AG04450 (cell line): ENCODE measurements around the gene TSPAN9. TPM values are rescaled to one million over a fixed set of nuclear protein-coding genes. Genes with fewer than 3 reads are reported as not detected.

Experiments used
- CTCF ChIA-PET: fragments of 300-600, 350-600 bp; formaldehyde crosslinking; extraction: SDS; loops from one replicate; lab custom pipeline; 2022; ENCODE audit warnings: antibody characterized with exemption, inconsistent platforms; lab: Charles Lee
- POLR2A ChIA-PET: fragments of 350-600 bp; formaldehyde crosslinking; extraction: SDS; loops from one replicate; lab custom pipeline; 2021; ENCODE audit warnings: antibody characterized with exemption, inconsistent platforms; lab: Yijun Ruan, JAX
- DNase-seq: peaks from one replicate; pipeline ENCODE4 v3.0.0-alpha.2; 2011; ENCODE audit warnings: low read depth, low spot score
- H3K27ac ChIP-seq: one replicate; pipeline ENCODE4 v1.5.1; 2012; ENCODE audit warnings: low read depth, low read length, control low read depth
- H3K27me3 ChIP-seq: one replicate; pipeline ENCODE4 v1.6.0; 2012; ENCODE audit warnings: low read length; ENCODE audit not compliant: control insufficient read depth, insufficient read depth
- H3K4me3 ChIP-seq: 2 replicates; pipeline ENCODE4 v1.5.1; 2011; ENCODE audit warnings: mild to moderate bottlenecking, low read depth, low read length, control low read depth
- H3K9me3 ChIP-seq: 2 replicates; pipeline ENCODE4 v1.5.1; 2012; ENCODE audit warnings: low read length; ENCODE audit not compliant: control insufficient read depth, insufficient read depth
- polyA plus RNA-seq: library from polyadenylated mRNA; depleted of rRNA; stranded (reverse); fragments of >200 nt; gene quantifications from 2 replicates; pipeline ENCODE4 v1.2.3, GENCODE V29; 2011
- TF ChIP-seq, protein P1 (sequence below): IDR thresholded peaks from 2 replicates; pipeline ENCODE4 v1.5.1; 2011; ENCODE audit warnings: low read depth, low read length, control low read depth, inconsistent platforms

TSPAN9 gene
- polyA plus RNA-seq, 1 experiment = 68.0 TPM

DNA sequence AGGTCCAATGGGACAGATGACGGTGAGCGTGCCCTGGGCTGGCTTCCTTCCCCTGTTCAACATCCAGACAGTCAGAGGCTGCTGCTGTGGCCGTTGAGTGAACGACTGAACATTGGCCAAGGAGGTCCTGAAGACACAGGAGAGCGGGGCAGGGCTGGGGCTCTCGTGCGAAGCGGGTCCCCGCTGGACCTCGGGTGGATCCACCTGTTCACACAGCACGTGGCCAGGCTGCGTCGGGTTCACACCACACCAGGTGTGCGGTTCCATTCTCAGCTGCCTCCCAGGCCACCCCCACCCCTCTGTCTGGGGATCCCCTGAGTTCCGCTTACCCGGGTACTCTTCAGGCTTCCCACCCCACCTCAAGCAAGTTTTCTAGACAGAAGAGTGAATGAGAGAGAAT is 214.8 kb downstream of the TSPAN9 start:
- no peak for DNase-seq
- Histone ChIP-seq H3K9me3 (no peaks in the 10 kb centered on the region; the same call in 1 of the 2 replicates), H3K27me3 (no peaks in the 10 kb centered on the region), H3K4me3 (no peak overlapping the region), H3K27ac (no peak overlapping the region)
- ChIA-PET CTCF (interaction anchor here (1.2 to 3.9 kb wide), 2 partner anchors 8 to 157 kb away, joined by 3 to 39 read pairs; no protein-coding TSS in a partner anchor), POLR2A (no interaction called here)
- TF ChIP-seq, protein P1, sequence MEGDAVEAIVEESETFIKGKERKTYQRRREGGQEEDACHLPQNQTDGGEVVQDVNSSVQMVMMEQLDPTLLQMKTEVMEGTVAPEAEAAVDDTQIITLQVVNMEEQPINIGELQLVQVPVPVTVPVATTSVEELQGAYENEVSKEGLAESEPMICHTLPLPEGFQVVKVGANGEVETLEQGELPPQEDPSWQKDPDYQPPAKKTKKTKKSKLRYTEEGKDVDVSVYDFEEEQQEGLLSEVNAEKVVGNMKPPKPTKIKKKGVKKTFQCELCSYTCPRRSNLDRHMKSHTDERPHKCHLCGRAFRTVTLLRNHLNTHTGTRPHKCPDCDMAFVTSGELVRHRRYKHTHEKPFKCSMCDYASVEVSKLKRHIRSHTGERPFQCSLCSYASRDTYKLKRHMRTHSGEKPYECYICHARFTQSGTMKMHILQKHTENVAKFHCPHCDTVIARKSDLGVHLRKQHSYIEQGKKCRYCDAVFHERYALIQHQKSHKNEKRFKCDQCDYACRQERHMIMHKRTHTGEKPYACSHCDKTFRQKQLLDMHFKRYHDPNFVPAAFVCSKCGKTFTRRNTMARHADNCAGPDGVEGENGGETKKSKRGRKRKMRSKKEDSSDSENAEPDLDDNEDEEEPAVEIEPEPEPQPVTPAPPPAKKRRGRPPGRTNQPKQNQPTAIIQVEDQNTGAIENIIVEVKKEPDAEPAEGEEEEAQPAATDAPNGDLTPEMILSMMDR = no peak

DNA sequence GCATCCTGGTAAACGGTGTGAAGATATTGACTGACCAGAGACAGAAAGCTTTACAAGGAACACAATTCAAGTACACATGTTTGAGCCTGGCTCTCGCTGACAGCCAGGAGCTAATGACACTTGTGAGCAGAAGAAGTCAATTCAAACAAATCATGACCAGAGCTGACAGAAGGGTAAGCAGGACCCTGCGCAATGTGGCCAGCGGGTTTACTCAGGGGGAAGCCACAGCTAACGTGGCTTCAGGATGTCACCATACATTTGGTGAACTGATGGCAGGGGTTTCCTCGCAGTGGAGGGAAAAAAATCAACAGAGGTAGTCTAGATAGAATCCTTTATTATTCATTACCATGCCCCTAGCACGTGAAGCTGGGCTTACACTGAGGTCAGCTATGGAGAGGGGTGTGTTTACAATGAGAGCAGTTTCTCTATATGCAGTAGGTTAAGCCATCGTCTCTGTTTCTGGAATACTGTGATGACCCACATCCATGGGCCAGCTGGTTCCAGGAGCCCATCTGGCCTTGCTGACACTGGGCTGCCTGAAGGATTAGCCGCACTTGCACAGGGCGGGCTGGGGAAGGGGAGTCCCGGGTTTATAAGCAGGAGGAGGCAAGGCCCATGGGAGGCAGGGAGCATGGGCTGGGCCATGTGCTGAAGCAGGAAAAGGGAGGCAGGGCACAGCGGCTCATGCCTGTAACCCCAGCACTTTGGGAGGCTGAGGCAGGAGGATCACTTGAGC is 215.7 kb downstream of the TSPAN9 start:
- Histone ChIP-seq H3K9me3 (no peaks in the 10 kb centered on the region; the same call in 1 of the 2 replicates), H3K27me3 (no peaks in the 10 kb centered on the region), H3K4me3 (no peak overlapping the region), H3K27ac (no peak overlapping the region)
- no peak for DNase-seq
- CTCF ChIA-PET = interaction anchor here (1.2 kb wide), 1 partner anchor 158 kb away, joined by 3 read pairs; no protein-coding TSS in a partner anchor
- TF ChIP-seq, protein P1 = no peak
- POLR2A ChIA-PET = no interaction called here

DNA sequence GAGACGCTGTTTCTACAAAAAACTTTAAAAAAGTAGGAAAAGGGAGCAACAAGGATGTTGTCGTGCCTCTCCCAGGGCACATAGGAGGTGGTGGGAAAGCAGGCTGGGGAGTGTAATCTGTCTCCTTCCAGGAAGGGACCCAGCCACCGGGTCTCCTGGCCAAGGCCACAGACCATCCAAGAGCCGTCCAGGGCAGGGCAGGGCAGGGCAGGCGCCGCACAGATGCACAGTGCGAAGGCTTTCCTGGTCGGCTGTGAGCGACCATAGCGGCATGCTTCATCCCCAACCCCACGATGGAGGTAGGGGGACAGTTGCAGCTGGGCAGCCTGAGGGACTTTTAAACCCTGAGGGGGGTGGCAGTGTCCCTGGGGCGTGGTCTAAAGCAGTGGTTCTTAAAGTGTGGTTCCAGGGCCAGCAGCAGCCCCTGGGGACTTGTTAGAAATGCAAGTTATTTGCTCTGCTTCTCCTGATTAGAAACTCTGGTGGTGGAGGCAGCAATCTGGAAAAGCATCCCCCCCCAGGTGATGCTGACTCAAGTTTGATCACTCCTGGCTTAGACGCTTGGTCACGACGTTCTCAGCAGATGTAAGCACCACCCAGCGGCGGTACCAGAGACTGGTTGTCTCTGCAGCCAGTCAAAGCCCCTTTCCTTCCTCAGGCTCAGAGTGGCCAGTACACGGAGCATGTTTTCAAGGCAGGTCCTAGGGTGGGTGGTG is 216.4 kb downstream of the TSPAN9 start:
- Histone ChIP-seq H3K9me3 (no peaks in the 10 kb centered on the region; the same call in 1 of the 2 replicates), H3K27ac (no peak overlapping the region), H3K4me3 (no peak overlapping the region), H3K27me3 (no peaks in the 10 kb centered on the region)
- DNase-seq = no peak
- ChIA-PET POLR2A (no interaction called here), CTCF (no interaction called here)
- TF ChIP-seq, protein P1 = no peak

DNA sequence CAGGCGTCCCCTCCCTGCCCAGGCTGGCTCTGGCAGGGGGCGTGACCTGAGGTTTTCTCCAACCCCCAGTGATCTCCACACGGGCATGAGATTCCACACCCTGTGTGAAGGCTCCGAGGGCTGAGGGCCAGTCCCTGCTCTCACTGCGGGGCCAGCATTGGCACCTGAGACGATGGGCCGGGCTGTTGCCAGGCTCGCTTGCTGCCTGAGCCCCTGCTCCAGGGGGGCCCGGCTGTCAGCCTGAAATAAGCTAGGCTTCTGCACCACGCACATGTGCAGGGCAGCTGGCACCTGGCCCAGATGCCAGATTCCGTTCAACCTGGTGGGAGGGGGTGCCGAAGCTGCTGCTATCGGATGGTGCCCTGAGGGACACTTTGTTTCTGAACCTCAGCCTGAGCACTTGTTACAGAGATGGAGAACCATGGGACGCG is 217.3 kb downstream of the TSPAN9 start:
- ChIA-PET CTCF (no interaction called here), POLR2A (no interaction called here)
- no peaks in the 10 kb centered on the region; the same call in 1 of the 2 replicates for H3K9me3 ChIP-seq
- no peaks in the 10 kb centered on the region for H3K27me3 ChIP-seq
- no peak overlapping the region for H3K4me3 ChIP-seq
- no peak overlapping the region for H3K27ac ChIP-seq
- TF ChIP-seq, protein P1 = no peak
- DNase-seq = no peak

DNA sequence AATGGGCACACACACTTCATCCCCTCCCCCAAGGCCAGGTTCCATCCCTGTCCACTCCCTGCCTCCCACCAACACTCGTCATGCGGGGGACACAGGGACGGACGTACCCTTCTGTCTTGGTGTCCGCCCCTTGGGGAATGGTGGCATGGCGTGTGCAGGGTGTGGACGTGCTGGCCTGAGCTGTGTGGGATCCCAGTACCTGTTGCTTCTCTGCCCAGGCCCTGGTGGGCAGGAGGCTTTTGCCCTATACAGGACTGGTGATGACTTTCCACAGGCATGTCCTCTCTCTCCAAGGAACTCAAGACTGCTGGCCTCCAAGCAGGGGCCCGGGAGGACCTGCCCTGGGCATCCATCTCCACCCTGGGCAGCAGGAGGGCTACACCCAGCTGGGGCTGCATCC is 218.0 kb downstream of the TSPAN9 start:
- no peak overlapping the region for H3K4me3 ChIP-seq
- ChIA-PET CTCF (no interaction called here), POLR2A (no interaction called here)
- H3K9me3 ChIP-seq = no peaks in the 10 kb centered on the region; the same call in 1 of the 2 replicates
- no peak overlapping the region for H3K27ac ChIP-seq
- no peak for DNase-seq
- H3K27me3 ChIP-seq = no peaks in the 10 kb centered on the region
- TF ChIP-seq, protein P1 = no peak
